T-cell (primary cell): ENCODE results near the gene CNPPD1. TPM values are rescaled to one million over a fixed set of nuclear protein-coding genes. Genes with fewer than 3 reads are reported as not detected.

ENCODE experiments used
- ATAC-seq, 4 experiments: fragments of 200-7000 bp in 3 of 4; fragments of 150-1000 bp in 1 of 4; cut with Tn5 transposase; replicated peaks in 1 of 4; 1 replicate in 3 of 4; 2 replicates in 1 of 4; pipeline ENCODE4 v1.10.0; 2021; ENCODE audit warnings: moderate library complexity in 3 of 4, mild to moderate bottlenecking in 2 of 4, moderate number of reproducible peaks in 1 of 4
- CTCF ChIA-PET, 2 donors: fragments of 300-600 bp; sonication (Branson Sonifier 250); formaldehyde crosslinking; loops; one replicate each; lab custom pipeline; 2022; ENCODE audit warnings: antibody characterized with exemption in 2 of 2; lab: Charles Lee
- POLR2A ChIA-PET, 2 donors: fragments of 300-600 bp; sonication (Branson Sonifier 250); formaldehyde crosslinking; loops; one replicate each; lab custom pipeline; 2022; ENCODE audit warnings: antibody characterized with exemption in 2 of 2; lab: Charles Lee
- DNase-seq, 35 experiments: peaks; one replicate each; pipeline versions ENCODE4 v3.0.0 to v3.0.0-alpha.2; 2013 to 2023
- H3K27ac ChIP-seq: one replicate; pipeline ENCODE4 v1.5.1; 2013; ENCODE audit warnings: low read length
- H3K27me3 ChIP-seq, 2 experiments: replicated peaks in 1 of 2; 1 replicate in 1 of 2; 2 replicates in 1 of 2; pipeline versions ENCODE4 v1.6.1 to v1.7.0; 2013; ENCODE audit warnings: low read length in 1 of 2, mixed read lengths in 1 of 2; ENCODE audit not compliant: control insufficient read depth in 2 of 2, insufficient read depth in 2 of 2; ENCODE audit errors: extremely low read depth in 1 of 2
- H3K36me3 ChIP-seq, 2 donors: 1 replicate in 1 of 2; 2 replicates in 1 of 2; pipeline versions ENCODE4 v1.6.1 to v1.7.0; 2013; ENCODE audit warnings: low read length in 1 of 2; ENCODE audit not compliant: control insufficient read depth in 2 of 2, insufficient read depth in 1 of 2; ENCODE audit errors: extremely low read depth in 1 of 2
- H3K4me1 ChIP-seq, 2 experiments: 1 replicate in 1 of 2; 2 replicates in 1 of 2; pipeline versions ENCODE4 v1.6.1 to v1.7.0; 2013; ENCODE audit warnings: low read length in 2 of 2, mixed read lengths in 1 of 2; ENCODE audit not compliant: insufficient read depth in 2 of 2, control insufficient read depth in 1 of 2; ENCODE audit errors: extremely low read depth in 1 of 2
- H3K4me3 ChIP-seq, 2 donors: 1 replicate in 1 of 2; 2 replicates in 1 of 2; pipeline versions ENCODE4 v1.5.1 to v1.7.0; 2013; ENCODE audit warnings: mild to moderate bottlenecking in 2 of 2, low read length in 1 of 2, moderate library complexity in 1 of 2; ENCODE audit not compliant: control insufficient read depth in 1 of 2; ENCODE audit errors: extremely low read depth in 1 of 2
- H3K9me3 ChIP-seq: 2 replicates; pipeline ENCODE4 v1.7.0; 2013
- H3K27ac Mint-ChIP-seq, 2 donors: one replicate each; pipeline ENCODE4 v1.8.0; 2020 to 2021; ENCODE audit warnings: mild to moderate bottlenecking in 2 of 2, mixed read lengths in 2 of 2
- H3K27me3 Mint-ChIP-seq, 2 donors: one replicate each; pipeline ENCODE4 v1.8.0; 2021 to 2022; ENCODE audit warnings: mixed read lengths in 2 of 2
- H3K36me3 Mint-ChIP-seq: one replicate; pipeline ENCODE4 v1.8.0; 2021; ENCODE audit warnings: mixed read lengths
- H3K4me1 Mint-ChIP-seq, 3 donors: one replicate each; pipeline ENCODE4 v1.8.0; 2020 to 2022; ENCODE audit warnings: mixed read lengths in 3 of 3, mild to moderate bottlenecking in 1 of 3
- H3K4me3 Mint-ChIP-seq, 3 donors: one replicate each; pipeline ENCODE4 v1.8.0; 2020 to 2022; ENCODE audit warnings: mild to moderate bottlenecking in 3 of 3, mixed read lengths in 3 of 3, moderate library complexity in 3 of 3
- H3K9me3 Mint-ChIP-seq, 3 donors: one replicate each; pipeline ENCODE4 v1.8.0; 2020 to 2022; ENCODE audit warnings: mixed read lengths in 3 of 3
- WGBS: methylation state at CpG from one replicate; pipeline ENCODE4 v1.1.5; 2013; ENCODE audit warnings: missing lambda C conversion rate; ENCODE audit not compliant: insufficient coverage; 5-methylcytosine and 5-hydroxymethylcytosine counted together
- total RNA-seq, 35 experiments: library from RNA in 6 of 35; stranded (reverse) in 6 of 35; fragments of 120-200 nt in 1 of 35; gene quantifications; one replicate each; pipeline versions ENCODE4 v1.2.1 to v1.2.4 and lab custom pipeline; 2013 to 2026

CNPPD1 gene
- total RNA-seq, 5 donors from 2014 or later (not counting 1 experiment from before 2014, with no cell fraction given): 49.2 to 89.5 (median 83.2) TPM

DNA sequence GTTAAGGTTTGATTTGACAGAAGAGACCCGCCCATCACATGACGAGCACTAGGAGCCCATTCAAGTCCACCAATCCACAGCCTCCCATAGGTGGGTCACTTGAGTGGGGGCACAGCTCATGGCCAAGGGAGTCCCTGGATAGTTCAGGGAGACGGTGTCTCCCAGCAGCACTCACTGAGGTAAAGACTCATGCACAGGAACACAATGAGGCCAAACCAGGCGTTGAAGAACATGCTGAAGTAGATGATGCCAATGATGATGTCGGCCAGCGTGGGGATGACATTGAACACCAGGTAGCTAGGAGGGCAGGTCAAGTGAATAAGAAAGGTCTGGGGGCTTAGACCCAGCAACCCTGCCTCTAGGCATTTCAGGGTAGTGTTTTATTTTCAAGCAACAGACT lies 38.1 kb upstream of the CNPPD1 start:
- Mint-ChIP-seq H3K4me3 (no peak overlapping the region), H3K9me3 (no peaks in the 10 kb centered on the region), H3K4me1 (peaks cover 31 to 40% (median 31%) of the 10 kb centered on the region in 3 donors), H3K27me3 (no peaks in the 10 kb centered on the region), H3K36me3 (peaks cover 3% of the 10 kb centered on the region), H3K27ac (peak overlapping the region in 1 of 2 donors; percentile 45)
- Histone ChIP-seq H3K4me3 (no peak overlapping the region), H3K36me3 (peaks cover 0 to 6% of the 10 kb centered on the region in 2 donors), H3K4me1 (peaks cover 4 to 41% of the 10 kb centered on the region in 2 experiments), H3K9me3 (no peaks in the 10 kb centered on the region), H3K27ac (no peak overlapping the region), H3K27me3 (no peaks in the 10 kb centered on the region)
- POLR2A ChIA-PET: no interaction called here
- 93% methylated on average over 2 of the region's 6 CpGs for WGBS
- DNase-seq (no peak), ATAC-seq (no peak)
- CTCF ChIA-PET: no interaction called here

DNA sequence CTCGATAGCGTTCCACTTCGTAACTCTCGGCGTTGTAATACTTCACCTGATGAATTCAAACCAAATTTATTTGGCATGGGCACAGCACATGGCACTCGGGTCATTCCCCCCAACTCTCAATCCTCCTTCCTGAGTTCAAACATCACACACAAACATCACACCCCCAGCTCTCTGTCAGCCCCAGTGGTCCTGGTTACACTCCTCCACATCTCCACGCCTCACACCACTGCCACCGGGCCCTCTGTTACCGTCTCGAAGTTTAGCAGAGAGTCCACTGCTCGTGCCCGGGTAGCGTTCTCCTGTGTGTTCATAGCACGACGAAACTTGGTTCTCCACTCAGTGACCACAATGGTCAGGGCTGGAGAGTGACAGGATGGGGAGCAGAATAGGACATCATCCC lies 37.4 kb upstream of the CNPPD1 start:
- Mint-ChIP-seq H3K27ac (no peak overlapping the region), H3K4me1 (peaks cover 30 to 39% (median 32%) of the 10 kb centered on the region in 3 donors), H3K36me3 (peaks cover 3% of the 10 kb centered on the region), H3K9me3 (no peaks in the 10 kb centered on the region), H3K27me3 (no peaks in the 10 kb centered on the region), H3K4me3 (no peak overlapping the region)
- WGBS: 97% methylated on average over 7 of the region's 15 CpGs
- Histone ChIP-seq H3K4me1 (peaks cover 6 to 41% of the 10 kb centered on the region in 2 experiments), H3K4me3 (no peak overlapping the region), H3K9me3 (no peaks in the 10 kb centered on the region), H3K27ac (no peak overlapping the region), H3K27me3 (no peaks in the 10 kb centered on the region), H3K36me3 (peaks cover 0 to 12% of the 10 kb centered on the region in 2 donors)
- ATAC-seq (no peak), DNase-seq (no peak)
- ChIA-PET CTCF (no interaction called here), POLR2A (no interaction called here)

DNA sequence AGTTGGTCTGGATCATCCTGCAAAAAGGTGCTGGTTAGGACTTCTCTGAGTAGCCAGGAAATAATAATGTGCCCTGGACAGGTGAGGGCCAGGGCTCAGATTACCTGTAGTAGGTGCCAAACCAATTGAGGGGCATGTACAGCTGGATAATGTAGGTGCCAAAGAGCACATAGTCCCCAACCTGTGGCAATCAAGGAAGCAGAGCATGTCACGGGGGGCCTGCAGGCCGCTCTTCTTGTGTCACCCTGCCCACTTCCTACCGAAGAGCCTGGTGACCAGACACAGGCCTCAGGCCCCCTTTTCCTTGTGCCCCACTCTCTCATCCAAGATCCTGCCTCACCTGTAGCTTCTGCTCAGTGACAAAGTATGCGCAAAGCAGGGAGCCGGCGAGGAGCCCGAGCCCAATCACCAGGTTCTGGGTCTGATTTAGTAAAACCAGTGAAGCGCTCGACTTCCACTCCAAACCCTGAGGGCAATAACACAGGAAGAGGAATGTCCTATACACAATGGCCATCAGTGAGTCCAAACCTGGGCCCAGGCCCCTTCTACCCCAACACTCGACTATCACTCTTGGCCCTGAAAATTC lies 36.9 kb upstream of the CNPPD1 start:
- no peak for ATAC-seq
- ChIA-PET CTCF (interaction anchor here in 1 of 2 donors (0.8 kb wide), 1 partner anchor 55 kb away, joined by 3 read pairs; no protein-coding TSS in a partner anchor), POLR2A (no interaction called here)
- Mint-ChIP-seq H3K36me3 (peaks cover 3% of the 10 kb centered on the region), H3K4me3 (no peak overlapping the region), H3K4me1 (peaks cover 32 to 41% (median 35%) of the 10 kb centered on the region in 3 donors), H3K27me3 (no peaks in the 10 kb centered on the region), H3K9me3 (no peaks in the 10 kb centered on the region), H3K27ac (peak overlapping the region in 1 of 2 donors; percentile 44)
- Histone ChIP-seq H3K4me1 (peaks cover 6 to 42% of the 10 kb centered on the region in 2 experiments), H3K27ac (no peak overlapping the region), H3K27me3 (no peaks in the 10 kb centered on the region), H3K36me3 (peaks cover 0 to 17% of the 10 kb centered on the region in 2 donors), H3K9me3 (no peaks in the 10 kb centered on the region), H3K4me3 (no peak overlapping the region)
- 95% methylated on average over 10 of the region's 10 CpGs for WGBS
- no peak for DNase-seq

DNA sequence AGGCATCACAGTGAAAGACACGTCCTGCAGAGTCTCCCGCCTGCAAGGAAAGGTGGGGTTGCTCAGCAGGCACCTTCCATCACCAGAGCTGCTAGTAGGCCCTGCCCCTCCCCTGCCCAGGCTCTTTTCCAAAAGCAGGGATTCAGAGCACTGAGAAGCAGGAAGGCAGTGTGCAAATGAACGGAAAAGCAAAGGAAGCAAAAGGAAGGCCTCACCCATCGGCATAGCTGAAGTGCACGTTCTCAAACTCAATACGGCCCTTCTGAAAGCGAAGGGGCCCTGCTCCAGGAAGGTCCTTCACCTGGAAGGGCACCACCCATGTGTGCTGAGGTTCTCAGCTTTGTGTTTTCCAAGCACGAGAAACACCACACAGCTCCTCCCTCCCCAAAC lies 36.3 kb upstream of the CNPPD1 start:
- no peak overlapping the region for H3K27ac Mint-ChIP-seq
- H3K4me1 ChIP-seq: peaks cover 5 to 42% of the 10 kb centered on the region in 2 experiments

DNA sequence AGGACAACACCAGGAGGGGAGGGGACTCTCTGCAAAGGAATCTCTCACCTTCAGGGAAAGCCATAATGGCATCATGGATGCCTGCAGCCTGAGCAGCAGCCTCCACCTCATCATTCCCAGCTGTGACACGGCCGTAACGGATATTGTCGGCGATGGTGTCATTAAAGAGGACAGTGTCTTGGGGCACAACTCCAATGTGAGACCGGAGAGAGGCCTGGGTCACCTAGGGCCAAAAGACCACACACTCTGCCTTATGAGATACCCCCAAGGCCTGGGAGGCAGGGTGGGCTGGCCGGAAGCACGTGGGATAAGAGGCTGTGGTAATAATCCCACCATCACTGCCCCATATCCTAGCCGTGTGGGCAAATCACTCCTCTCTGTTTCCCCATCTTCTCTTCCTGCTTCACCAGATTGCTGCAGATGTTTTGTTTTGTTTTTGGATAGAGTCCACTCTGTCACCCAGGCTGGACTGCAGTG lies 34.2 kb upstream of the CNPPD1 start:
- POLR2A ChIA-PET: interaction anchor here (0.6 to 1.2 kb wide), 3 partner anchors 23 to 51 kb away, joined by 3 to 12 read pairs (median 3); no protein-coding TSS in a partner anchor
- peak overlapping the region; percentile 96 to 98 for H3K27ac Mint-ChIP-seq
- H3K4me3 Mint-ChIP-seq: peak overlapping the region; percentile 8 to 66 (median 61)
- no peak for ATAC-seq
- H3K27me3 Mint-ChIP-seq: no peaks in the 10 kb centered on the region
- Histone ChIP-seq H3K4me3 (peak overlapping the region in 1 of 2 donors; percentile 2), H3K36me3 (peaks cover 0 to 29% of the 10 kb centered on the region in 2 donors), H3K9me3 (no peaks in the 10 kb centered on the region), H3K4me1 (peaks cover 14 to 51% of the 10 kb centered on the region in 2 experiments), H3K27me3 (no peaks in the 10 kb centered on the region), H3K27ac (peak overlapping the region; percentile 61)
- DNase-seq: no peak
- H3K36me3 Mint-ChIP-seq: peaks cover 7% of the 10 kb centered on the region
- CTCF ChIA-PET: interaction anchor here (0.6 to 2.2 kb wide), 21 partner anchors 17 to 111 kb away, joined by 3 to 39 read pairs (median 5); partner anchors contain the start of genes SLC23A3 (in 2 of the 2), ANKZF1 (in 1 of the 2), CNPPD1 (in 1 of the 2) and DNAJB2 (in 1 of the 2)
- H3K4me1 Mint-ChIP-seq: peaks cover 44 to 49% (median 47%) of the 10 kb centered on the region in 3 donors
- 100% methylated on average over 2 of the region's 9 CpGs for WGBS
- no peaks in the 10 kb centered on the region for H3K9me3 Mint-ChIP-seq

More for the DNA sequence above, 36.3 kb upstream of the CNPPD1 start:
- H3K27ac ChIP-seq: no peak overlapping the region
- Mint-ChIP-seq H3K27me3 (no peaks in the 10 kb centered on the region), H3K4me1 (peaks cover 36 to 45% (median 40%) of the 10 kb centered on the region in 3 donors), H3K4me3 (no peak overlapping the region), H3K36me3 (peaks cover 7% of the 10 kb centered on the region), H3K9me3 (no peaks in the 10 kb centered on the region)
- ATAC-seq (no peak), DNase-seq (no peak)
- no peaks in the 10 kb centered on the region for H3K27me3 ChIP-seq
- WGBS: 95% methylated on average over 4 of the region's 8 CpGs
- H3K36me3 ChIP-seq: peaks cover 0 to 23% of the 10 kb centered on the region in 2 donors
- ChIA-PET CTCF (interaction anchor here (0.6 to 0.8 kb wide), 2 partner anchors 45 to 55 kb away, joined by 3 to 4 read pairs; no protein-coding TSS in a partner anchor), POLR2A (no interaction called here)
- no peak overlapping the region for H3K4me3 ChIP-seq
- no peaks in the 10 kb centered on the region for H3K9me3 ChIP-seq

DNA sequence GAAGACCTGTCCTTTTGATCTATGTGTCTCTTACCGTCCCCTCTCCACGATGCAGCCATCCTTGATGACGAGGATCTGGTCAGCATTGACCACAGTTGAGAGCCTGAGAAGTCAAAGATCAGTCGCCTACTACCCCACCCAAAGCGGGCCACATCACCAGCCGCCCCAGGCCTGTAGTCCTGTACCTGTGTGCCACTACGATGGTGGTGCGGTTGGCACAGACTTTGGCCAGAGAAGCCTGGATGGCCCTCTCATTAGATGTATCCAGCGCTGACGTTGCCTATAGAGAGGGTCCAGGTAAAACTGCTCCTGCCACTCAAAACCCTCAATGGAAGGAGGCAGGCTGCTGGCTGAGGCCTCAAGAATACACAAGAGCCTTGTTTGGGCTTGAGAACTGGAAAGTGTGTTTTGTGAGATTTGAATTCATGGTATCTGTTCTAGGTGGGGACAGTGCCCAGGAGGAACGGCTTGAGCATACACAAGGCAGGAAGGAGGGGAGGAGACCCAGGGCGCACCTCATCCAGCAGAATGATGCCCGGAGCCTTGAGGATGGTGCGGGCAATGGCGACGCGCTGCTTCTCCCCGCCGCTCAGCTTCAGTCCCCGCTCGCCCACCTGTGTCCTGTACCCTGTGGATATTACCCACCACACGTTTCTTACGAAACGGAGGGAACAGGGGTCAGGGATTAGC lies 33.6 kb upstream of the CNPPD1 start:
- no peaks in the 10 kb centered on the region for H3K27me3 Mint-ChIP-seq
- no peak overlapping the region for H3K4me3 Mint-ChIP-seq
- WGBS: 93% methylated on average over 18 of the region's 24 CpGs
- H3K4me1 Mint-ChIP-seq: peaks cover 45 to 50% (median 47%) of the 10 kb centered on the region in 3 donors
- Histone ChIP-seq H3K9me3 (no peaks in the 10 kb centered on the region), H3K4me3 (no peak overlapping the region), H3K27me3 (no peaks in the 10 kb centered on the region), H3K36me3 (peaks cover 0 to 29% of the 10 kb centered on the region in 2 donors), H3K4me1 (peaks cover 14 to 54% of the 10 kb centered on the region in 2 experiments), H3K27ac (peak overlapping the region; percentile 61)
- CTCF ChIA-PET: interaction anchor here in 1 of 2 donors (1.5 to 2.2 kb wide), 2 partner anchors 34 to 51 kb away, joined by 26 to 39 read pairs; partner anchors contain the start of genes CNPPD1 and NHEJ1
- DNase-seq (no peak), ATAC-seq (no peak)
- peaks cover 7% of the 10 kb centered on the region for H3K36me3 Mint-ChIP-seq
- H3K27ac Mint-ChIP-seq: peak overlapping the region; percentile 85 to 99
- no peaks in the 10 kb centered on the region for H3K9me3 Mint-ChIP-seq
- POLR2A ChIA-PET: interaction anchor here in 1 of 2 donors (0.8 kb wide), 1 partner anchor 51 kb away, joined by 3 read pairs; no protein-coding TSS in a partner anchor
